Astrocyte (in vitro differentiated cells and primary cell): ENCODE measurements around the gene KCNJ3. TPM values are rescaled to one million over a fixed set of nuclear protein-coding genes. Genes with fewer than 3 reads are reported as not detected.

ENCODE experiments used
- DNase-seq: peaks from one replicate; pipeline ENCODE4 v3.0.0-alpha.2; 2010; ENCODE audit warnings: low read depth
- FAIRE-seq: peaks from 2 replicates; lab custom pipeline; 2011; peaks lifted over from hg19 to GRCh38; lab: Jason Lieb, UNC
- H2AFZ ChIP-seq: 2 replicates; pipeline ENCODE4 v1.6.0; 2012; ENCODE audit warnings: low read depth, low read length, inconsistent platforms
- H3K27ac ChIP-seq: 2 replicates; pipeline ENCODE4 v1.5.1; 2011; ENCODE audit warnings: low read depth, low read length, inconsistent platforms
- H3K27me3 ChIP-seq: 2 replicates; pipeline ENCODE4 v1.6.0; 2011; ENCODE audit warnings: low read length, inconsistent platforms; ENCODE audit not compliant: insufficient read depth
- H3K36me3 ChIP-seq: 2 replicates; pipeline ENCODE4 v1.5.1; 2011; ENCODE audit warnings: low read length, inconsistent platforms; ENCODE audit not compliant: insufficient read depth
- H3K4me1 ChIP-seq: 2 replicates; pipeline ENCODE4 v1.5.1; 2011; ENCODE audit warnings: low read length, inconsistent platforms; ENCODE audit not compliant: insufficient read depth
- H3K4me2 ChIP-seq: 2 replicates; pipeline ENCODE4 v1.6.0; 2012; ENCODE audit warnings: low read length, inconsistent platforms
- H3K4me3 ChIP-seq: 2 replicates; pipeline ENCODE4 v1.5.1; 2011; ENCODE audit warnings: low read depth, mild to moderate bottlenecking, low read length, inconsistent platforms; ENCODE audit not compliant: insufficient read depth
- H3K79me2 ChIP-seq: 2 replicates; pipeline ENCODE4 v1.6.0; 2012; ENCODE audit warnings: mild to moderate bottlenecking, low read length, inconsistent platforms; ENCODE audit not compliant: insufficient read depth
- H3K9ac ChIP-seq: 2 replicates; pipeline ENCODE4 v1.6.0; 2012; ENCODE audit warnings: mild to moderate bottlenecking, low read length, inconsistent platforms
- H3K9me3 ChIP-seq: 2 replicates; pipeline ENCODE4 v1.5.1; 2012; ENCODE audit warnings: low read depth, mild to moderate bottlenecking, low read length, inconsistent platforms; ENCODE audit not compliant: insufficient read depth
- H4K20me1 ChIP-seq: 2 replicates; pipeline ENCODE4 v1.6.0; 2012; ENCODE audit warnings: low read length, inconsistent platforms; ENCODE audit not compliant: insufficient read depth
- H3K27ac Mint-ChIP-seq: one replicate; pipeline ENCODE4 v1.8.0; 2021; ENCODE audit warnings: mild to moderate bottlenecking, mixed read lengths; ENCODE audit not compliant: unreplicated experiment
- H3K27me3 Mint-ChIP-seq: one replicate; pipeline ENCODE4 v1.8.0; 2021; ENCODE audit warnings: low read depth, mixed read lengths; ENCODE audit not compliant: unreplicated experiment
- H3K36me3 Mint-ChIP-seq: one replicate; pipeline ENCODE4 v1.8.0; 2021; ENCODE audit warnings: low read depth, mixed read lengths; ENCODE audit not compliant: unreplicated experiment
- H3K4me1 Mint-ChIP-seq: one replicate; pipeline ENCODE4 v1.8.0; 2021; ENCODE audit warnings: low read depth, mixed read lengths; ENCODE audit not compliant: unreplicated experiment
- H3K4me3 Mint-ChIP-seq: one replicate; pipeline ENCODE4 v1.8.0; 2021; ENCODE audit warnings: mild to moderate bottlenecking, moderate library complexity, mixed read lengths; ENCODE audit not compliant: unreplicated experiment
- H3K9me3 Mint-ChIP-seq: one replicate; pipeline ENCODE4 v1.8.0; 2021; ENCODE audit warnings: mild to moderate bottlenecking, mixed read lengths; ENCODE audit not compliant: unreplicated experiment
- CTCF ChIP-seq: IDR thresholded peaks from 2 replicates; pipeline ENCODE4 v1.5.1; 2011; ENCODE audit warnings: low read depth, mild to moderate bottlenecking, inconsistent platforms, low read length, moderate library complexity; ENCODE audit not compliant: insufficient read depth
- EZH2 ChIP-seq: IDR thresholded peaks from 2 replicates; pipeline ENCODE4 v1.6.1; 2012; ENCODE audit warnings: mild to moderate bottlenecking, low read length, inconsistent platforms; ENCODE audit not compliant: insufficient read depth
- total RNA-seq: library from RNA; stranded (reverse); gene quantifications from 2 replicates; pipeline ENCODE4 v1.2.1, GENCODE V29; 2021

The KCNJ3 gene
- total RNA-seq, 1 donor from 2014 or later = not detected

- H3K27ac ChIP-seq = no peak overlapping the region
- DNase-seq (no peak), FAIRE-seq (no peak)
- no peak overlapping the region for H3K4me2 ChIP-seq
- H3K4me3 Mint-ChIP-seq = no peak overlapping the region
- no peaks in the 10 kb centered on the region for H3K79me2 ChIP-seq
- no peaks in the 10 kb centered on the region for H3K9me3 ChIP-seq
- H3K36me3 ChIP-seq = no peaks in the 10 kb centered on the region
- peaks cover 33% of the 10 kb centered on the region for H3K27me3 Mint-ChIP-seq
- no peak overlapping the region for H2AFZ ChIP-seq
- no peak overlapping the region for H3K4me3 ChIP-seq
- peaks cover 21% of the 10 kb centered on the region for H3K27me3 ChIP-seq
- H3K27ac Mint-ChIP-seq = no peak overlapping the region
- peaks cover 1% of the 10 kb centered on the region for H3K4me1 ChIP-seq
- H4K20me1 ChIP-seq = no peaks in the 10 kb centered on the region
- H3K9ac ChIP-seq = no peak overlapping the region
- H3K4me1 Mint-ChIP-seq = peaks cover 5% of the 10 kb centered on the region
- peaks cover under 1% of the 10 kb centered on the region for H3K9me3 Mint-ChIP-seq
- H3K36me3 Mint-ChIP-seq = no peaks in the 10 kb centered on the region
- no peak for TF ChIP-seq CTCF
- no peak for TF ChIP-seq EZH2
Measured at GRCh38 chr2:154693741-154694340, 4.7 kb upstream of the KCNJ3 start.

GRCh38 chr2:154694881-154695280, 3.6 kb upstream of the KCNJ3 start:
- no peak for FAIRE-seq
- no peak overlapping the region for H3K27ac ChIP-seq
- no peak for DNase-seq
- Mint-ChIP-seq H3K27me3 (peaks cover 43% of the 10 kb centered on the region), H3K9me3 (peaks cover 6% of the 10 kb centered on the region), H3K27ac (no peak overlapping the region), H3K36me3 (no peaks in the 10 kb centered on the region), H3K4me3 (no peak overlapping the region), H3K4me1 (peaks cover 5% of the 10 kb centered on the region)
- H3K9me3 ChIP-seq = no peaks in the 10 kb centered on the region
- H2AFZ ChIP-seq = no peak overlapping the region
- TF ChIP-seq CTCF = no peak
- no peak for TF ChIP-seq EZH2
- no peaks in the 10 kb centered on the region for H4K20me1 ChIP-seq
- peaks cover 28% of the 10 kb centered on the region for H3K27me3 ChIP-seq
- no peaks in the 10 kb centered on the region for H3K79me2 ChIP-seq
- no peak overlapping the region for H3K4me3 ChIP-seq
- H3K36me3 ChIP-seq = no peaks in the 10 kb centered on the region
- H3K4me2 ChIP-seq = no peak overlapping the region
- no peak overlapping the region for H3K9ac ChIP-seq
- H3K4me1 ChIP-seq = peaks cover 4% of the 10 kb centered on the region

GRCh38 chr2:154696369-154696768, 2.1 kb upstream of the KCNJ3 start:
- H3K27me3 Mint-ChIP-seq = peaks cover 40% of the 10 kb centered on the region
- peaks cover 5% of the 10 kb centered on the region for H3K4me1 Mint-ChIP-seq
- H3K79me2 ChIP-seq = no peaks in the 10 kb centered on the region
- no peak overlapping the region for H3K9ac ChIP-seq
- no peak overlapping the region for H3K4me3 Mint-ChIP-seq
- FAIRE-seq = no peak
- no peaks in the 10 kb centered on the region for H4K20me1 ChIP-seq
- H2AFZ ChIP-seq = no peak overlapping the region
- H3K9me3 Mint-ChIP-seq = peaks cover 6% of the 10 kb centered on the region
- DNase-seq = no peak
- H3K36me3 Mint-ChIP-seq = no peaks in the 10 kb centered on the region
- H3K4me2 ChIP-seq = no peak overlapping the region
- H3K27me3 ChIP-seq = peaks cover 28% of the 10 kb centered on the region
- TF ChIP-seq CTCF (no peak), EZH2 (no peak)
- H3K4me1 ChIP-seq = peaks cover 4% of the 10 kb centered on the region
- H3K4me3 ChIP-seq = no peak overlapping the region
- no peak overlapping the region for H3K27ac ChIP-seq
- no peaks in the 10 kb centered on the region for H3K9me3 ChIP-seq
- H3K27ac Mint-ChIP-seq = no peak overlapping the region
- H3K36me3 ChIP-seq = no peaks in the 10 kb centered on the region
